ENCODE results near the gene ANKH. TPM values are rescaled to one million over a fixed set of nuclear protein-coding genes. Genes with fewer than 3 reads are reported as not detected.

ANKH gene
- total RNA-seq, 4 donors from 2014 or later: 31.2 to 55.2 (median 34.7) TPM

- no peak for DNase-seq
- Histone ChIP-seq H3K27ac (no peak overlapping the region), H3K27me3 (no peaks in the 10 kb centered on the region), H3K4me1 (peaks cover 0 to 3% of the 10 kb centered on the region in 2 donors), H3K9me3 (no peaks in the 10 kb centered on the region), H3K36me3 (no peaks in the 10 kb centered on the region), H3K4me3 (replicated peaks in 1 of 3) (no peak overlapping the region)
- TF ChIP-seq, protein P1, sequence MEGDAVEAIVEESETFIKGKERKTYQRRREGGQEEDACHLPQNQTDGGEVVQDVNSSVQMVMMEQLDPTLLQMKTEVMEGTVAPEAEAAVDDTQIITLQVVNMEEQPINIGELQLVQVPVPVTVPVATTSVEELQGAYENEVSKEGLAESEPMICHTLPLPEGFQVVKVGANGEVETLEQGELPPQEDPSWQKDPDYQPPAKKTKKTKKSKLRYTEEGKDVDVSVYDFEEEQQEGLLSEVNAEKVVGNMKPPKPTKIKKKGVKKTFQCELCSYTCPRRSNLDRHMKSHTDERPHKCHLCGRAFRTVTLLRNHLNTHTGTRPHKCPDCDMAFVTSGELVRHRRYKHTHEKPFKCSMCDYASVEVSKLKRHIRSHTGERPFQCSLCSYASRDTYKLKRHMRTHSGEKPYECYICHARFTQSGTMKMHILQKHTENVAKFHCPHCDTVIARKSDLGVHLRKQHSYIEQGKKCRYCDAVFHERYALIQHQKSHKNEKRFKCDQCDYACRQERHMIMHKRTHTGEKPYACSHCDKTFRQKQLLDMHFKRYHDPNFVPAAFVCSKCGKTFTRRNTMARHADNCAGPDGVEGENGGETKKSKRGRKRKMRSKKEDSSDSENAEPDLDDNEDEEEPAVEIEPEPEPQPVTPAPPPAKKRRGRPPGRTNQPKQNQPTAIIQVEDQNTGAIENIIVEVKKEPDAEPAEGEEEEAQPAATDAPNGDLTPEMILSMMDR (IDR thresholded peaks at IDR 0.05): no peak
- no peak for TF ChIP-seq POLR2A (IDR thresholded peaks at IDR 0.05)
- intact Hi-C loops (cut with DNase I): no loop called here
- WGBS, 2 donors: 91% methylated on average over 11 of the region's 11 CpGs
Measured at GRCh38 chr5:14834584-14835550, 36.7 kb downstream of the ANKH start.

GRCh38 chr5:14834062-14834461 is 37.5 kb downstream of the ANKH start:
- Histone ChIP-seq H3K4me1 (no peaks in the 10 kb centered on the region), H3K9me3 (no peaks in the 10 kb centered on the region), H3K27ac (no peak overlapping the region), H3K27me3 (no peaks in the 10 kb centered on the region), H3K36me3 (no peaks in the 10 kb centered on the region), H3K4me3 (replicated peaks in 1 of 3) (no peak overlapping the region)
- no peak for TF ChIP-seq POLR2A (IDR thresholded peaks at IDR 0.05)
- TF ChIP-seq, protein P1 (IDR thresholded peaks at IDR 0.05): no peak
- intact Hi-C loops (cut with DNase I): no loop called here
- no peak for DNase-seq
- WGBS, 2 donors: 93 to 99% methylated on average over 2 of the region's 2 CpGs

- intact Hi-C loops (cut with DNase I): no loop called here
- 91 to 97% methylated on average over 2 of the region's 2 CpGs for WGBS, 2 donors
- no peaks in the 10 kb centered on the region for H3K27me3 ChIP-seq
- H3K4me1 ChIP-seq: no peaks in the 10 kb centered on the region
- no peak overlapping the region for H3K4me3 ChIP-seq (replicated peaks in 1 of 3)
- H3K27ac ChIP-seq: no peak overlapping the region
- TF ChIP-seq POLR2A (IDR thresholded peaks at IDR 0.05): no peak
- TF ChIP-seq, protein P1 (IDR thresholded peaks at IDR 0.05): no peak
- no peak for DNase-seq
- H3K9me3 ChIP-seq: no peaks in the 10 kb centered on the region
- H3K36me3 ChIP-seq: no peaks in the 10 kb centered on the region
Measured at GRCh38 chr5:14831006-14831338, 40.6 kb downstream of the ANKH start.

DNA sequence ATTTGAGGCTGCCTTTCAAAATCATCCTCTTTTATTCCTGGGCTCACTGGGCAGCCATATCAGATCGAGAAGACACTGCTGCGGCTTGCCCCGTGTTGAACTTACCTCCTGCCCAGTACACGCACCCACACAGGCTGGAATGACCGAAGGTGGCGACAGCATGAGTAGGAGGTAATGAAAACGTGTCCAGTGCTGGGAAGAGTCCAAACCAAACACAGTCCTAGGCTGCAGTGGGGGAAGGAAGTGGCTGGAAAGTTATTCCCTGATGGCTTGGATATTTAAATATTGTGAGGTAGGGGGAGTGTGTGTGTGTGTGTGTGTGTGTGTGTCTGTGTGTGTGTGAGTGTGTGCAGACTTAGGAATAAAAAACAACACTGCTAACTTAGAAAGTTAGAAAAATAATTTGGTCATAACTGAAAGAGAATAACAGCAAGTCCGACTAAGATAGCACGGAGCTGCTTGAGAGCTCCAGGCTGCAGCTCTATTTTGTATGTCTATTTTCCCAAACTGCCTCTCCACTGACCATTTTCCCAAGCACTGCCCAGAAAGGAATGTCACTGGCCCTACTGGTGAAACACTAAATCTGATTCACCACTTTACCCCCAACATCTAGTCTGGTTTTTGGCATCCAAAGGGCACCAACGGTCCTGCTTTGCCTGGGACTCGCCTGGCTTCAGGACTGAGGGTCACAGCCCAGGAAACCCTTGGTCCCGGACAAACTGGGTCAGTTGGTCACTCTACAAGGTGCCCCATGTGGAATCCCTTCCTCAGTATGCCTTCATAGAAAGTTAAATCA is 41.2 kb downstream of the ANKH start:
- no peak for DNase-seq
- no peak overlapping the region for H3K4me3 ChIP-seq (replicated peaks in 1 of 3)
- no peaks in the 10 kb centered on the region for H3K4me1 ChIP-seq
- 77 to 81% methylated on average over 12 of the region's 12 CpGs for WGBS, 2 donors
- no peaks in the 10 kb centered on the region for H3K9me3 ChIP-seq
- H3K36me3 ChIP-seq: no peaks in the 10 kb centered on the region
- no peak for TF ChIP-seq POLR2A (IDR thresholded peaks at IDR 0.05)
- TF ChIP-seq, protein P1 (IDR thresholded peaks at IDR 0.05): no peak
- no peak overlapping the region for H3K27ac ChIP-seq
- intact Hi-C loops (cut with DNase I): no loop called here
- no peaks in the 10 kb centered on the region for H3K27me3 ChIP-seq

DNA sequence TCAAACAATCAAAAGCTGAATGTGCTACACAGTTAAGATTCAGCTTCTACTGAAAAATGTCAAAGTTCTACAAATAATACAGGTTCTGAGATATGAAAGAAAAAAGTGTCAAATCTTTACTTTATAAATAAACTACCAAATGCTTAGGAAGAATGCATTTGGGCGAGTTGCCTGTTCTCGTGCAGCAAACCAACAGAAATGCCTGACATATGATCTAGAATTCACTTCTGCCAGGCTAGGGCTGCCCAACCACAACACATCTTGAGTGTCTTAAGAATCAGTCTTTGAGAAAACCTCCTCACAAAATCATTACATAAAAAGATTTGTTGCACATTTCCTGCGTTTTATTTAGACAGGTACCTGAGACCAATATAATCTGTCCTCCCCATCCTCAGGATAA is 42.2 kb downstream of the ANKH start:
- no peaks in the 10 kb centered on the region for H3K27me3 ChIP-seq
- DNase-seq: no peak
- intact Hi-C loops (cut with DNase I): no loop called here
- TF ChIP-seq, protein P1 (IDR thresholded peaks at IDR 0.05): no peak
- no peak for TF ChIP-seq POLR2A (IDR thresholded peaks at IDR 0.05)
- no peaks in the 10 kb centered on the region for H3K36me3 ChIP-seq
- no peak overlapping the region for H3K4me3 ChIP-seq (replicated peaks in 1 of 3)
- no peak overlapping the region for H3K27ac ChIP-seq
- H3K4me1 ChIP-seq: peaks cover 0 to 8% of the 10 kb centered on the region in 2 donors
- H3K9me3 ChIP-seq: no peaks in the 10 kb centered on the region
- 78 to 90% methylated on average over 3 of the region's 3 CpGs for WGBS, 2 donors
